Measurements from ENCODE around the gene TMEM120B. TPM values are rescaled to one million over a fixed set of nuclear protein-coding genes. Genes with fewer than 3 reads are reported as not detected.
"Not testable (repeated sequence)": the region's sequence is repeated elsewhere in the genome, so short reads cannot be mapped to it uniquely, and the experiment has no call there.

Gene TMEM120B
- total RNA-seq, 1 experiment from 2014 or later: 18.5 TPM

- H3K27ac ChIP-seq (ENCODE audit: low read length): no peak overlapping the region
- no peaks in the 10 kb centered on the region for H4K20me1 ChIP-seq (ENCODE audit: low read length)
- no peaks in the 10 kb centered on the region for H3K4me1 ChIP-seq (ENCODE audit: insufficient read depth, low read length)
- no peaks in the 10 kb centered on the region for H3F3A ChIP-seq (ENCODE audit: low read length, unreplicated experiment)
- no peak overlapping the region for H3K4me2 ChIP-seq (ENCODE audit: low read length)
- TF ChIP-seq EZH2phosphoT487 (IDR thresholded peaks at IDR 0.05; ENCODE audit: borderline replicate concordance, low read length) (no peak), CTCF (conservative IDR thresholded peaks at IDR 0.05; ENCODE audit: low read depth, low read length) (no peak), EZH2 (IDR thresholded peaks at IDR 0.05; ENCODE audit: low read length, unreplicated experiment) (no peak)
- H2AFZ ChIP-seq (ENCODE audit: low read length): no peak overlapping the region
- H3K9me2 ChIP-seq (replicated peaks; ENCODE audit: low read length): no peaks in the 10 kb centered on the region
- no peak for ATAC-seq
- no peak overlapping the region for H3K9ac ChIP-seq (ENCODE audit: low read length)
- H3K27me3 ChIP-seq (ENCODE audit: low read length): no peaks in the 10 kb centered on the region
- H3K79me2 ChIP-seq (ENCODE audit: low read length): no peaks in the 10 kb centered on the region
- no peaks in the 10 kb centered on the region for H3K9me3 ChIP-seq (ENCODE audit: low read length)
- no peaks in the 10 kb centered on the region for H3K36me3 ChIP-seq (ENCODE audit: low read depth, low read length)
- intact Hi-C loops (cut with micrococcal nuclease): no loop called here
- CTCF ChIA-PET: no interaction called here
- DNase-seq: no peak
- POLR2A ChIA-PET (ENCODE audit: unreplicated experiment): no interaction called here
- no peak overlapping the region for H3K4me3 ChIP-seq (ENCODE audit: low read length)
- no TSS peak for BruUV-seq (replicated peaks)
These were observed 25.8 kb downstream of the TMEM120B start for GRCh38 chr12:121738340-121738858.

GRCh38 chr12:121740847-121741246, 28.3 kb downstream of the TMEM120B start:
- DNase-seq: no peak
- Histone ChIP-seq H3K4me2 (ENCODE audit: low read length) (no peak overlapping the region), H3F3A (ENCODE audit: low read length, unreplicated experiment) (no peaks in the 10 kb centered on the region), H4K20me1 (ENCODE audit: low read length) (no peaks in the 10 kb centered on the region), H3K79me2 (ENCODE audit: low read length) (no peaks in the 10 kb centered on the region), H2AFZ (ENCODE audit: low read length) (no peak overlapping the region), H3K9ac (ENCODE audit: low read length) (no peak overlapping the region), H3K4me1 (ENCODE audit: insufficient read depth, low read length) (no peaks in the 10 kb centered on the region), H3K9me2 (replicated peaks; ENCODE audit: low read length) (no peaks in the 10 kb centered on the region), H3K27ac (ENCODE audit: low read length) (no peak overlapping the region), H3K4me3 (ENCODE audit: low read length) (no peak overlapping the region), H3K27me3 (ENCODE audit: low read length) (no peaks in the 10 kb centered on the region), H3K36me3 (ENCODE audit: low read depth, low read length) (peaks cover 6% of the 10 kb centered on the region; the same call in 1 of the 2 replicates), H3K9me3 (ENCODE audit: low read length) (no peaks in the 10 kb centered on the region)
- intact Hi-C loops (cut with micrococcal nuclease): no loop called here
- BruUV-seq (replicated peaks): no TSS peak
- no peak for TF ChIP-seq EZH2phosphoT487 (IDR thresholded peaks at IDR 0.05; ENCODE audit: borderline replicate concordance, low read length)
- ChIA-PET CTCF (no interaction called here), POLR2A (ENCODE audit: unreplicated experiment) (no interaction called here)
- ATAC-seq: no peak

GRCh38 chr12:121741743-121742142, 29.2 kb downstream of the TMEM120B start:
- 0 out of 2 replicates have a peak, but pooled peaks have one; percentile 20 for ATAC-seq
- intact Hi-C loops (cut with micrococcal nuclease): no loop called here
- no peaks in the 10 kb centered on the region for H3K9me3 ChIP-seq (ENCODE audit: low read length)
- H3K36me3 ChIP-seq (ENCODE audit: low read depth, low read length): peaks cover 6% of the 10 kb centered on the region; the same call in 1 of the 2 replicates
- H3K4me3 ChIP-seq (ENCODE audit: low read length): no peak overlapping the region
- no peaks in the 10 kb centered on the region for H3K4me1 ChIP-seq (ENCODE audit: insufficient read depth, low read length)
- no peaks in the 10 kb centered on the region for H3K79me2 ChIP-seq (ENCODE audit: low read length)
- no peaks in the 10 kb centered on the region for H3F3A ChIP-seq (ENCODE audit: low read length, unreplicated experiment)
- H3K4me2 ChIP-seq (ENCODE audit: low read length): no peak overlapping the region
- no peak overlapping the region for H3K27ac ChIP-seq (ENCODE audit: low read length)
- H3K27me3 ChIP-seq (ENCODE audit: low read length): no peaks in the 10 kb centered on the region
- no peaks in the 10 kb centered on the region for H3K9me2 ChIP-seq (replicated peaks; ENCODE audit: low read length)
- CTCF ChIA-PET: no interaction called here
- TF ChIP-seq EZH2 (IDR thresholded peaks at IDR 0.05; ENCODE audit: low read length, unreplicated experiment): no peak
- TF ChIP-seq CTCF (conservative IDR thresholded peaks at IDR 0.05; ENCODE audit: low read depth, low read length): no peak
- no peak for TF ChIP-seq EZH2phosphoT487 (IDR thresholded peaks at IDR 0.05; ENCODE audit: borderline replicate concordance, low read length)
- no peak for DNase-seq
- no TSS peak for BruUV-seq (replicated peaks)
- H4K20me1 ChIP-seq (ENCODE audit: low read length): no peaks in the 10 kb centered on the region
- POLR2A ChIA-PET (ENCODE audit: unreplicated experiment): no interaction called here
- no peak overlapping the region for H2AFZ ChIP-seq (ENCODE audit: low read length)
- no peak overlapping the region for H3K9ac ChIP-seq (ENCODE audit: low read length)

GRCh38 chr12:121745545-121745944, 33.0 kb downstream of the TMEM120B start:
- H3K9ac ChIP-seq (ENCODE audit: low read length); H4K20me1 ChIP-seq (ENCODE audit: low read length); H3K9me2 ChIP-seq (replicated peaks; ENCODE audit: low read length); H3K4me3 ChIP-seq (ENCODE audit: low read length); H2AFZ ChIP-seq (ENCODE audit: low read length); H3K4me1 ChIP-seq (ENCODE audit: insufficient read depth, low read length); H3K4me2 ChIP-seq (ENCODE audit: low read length); DNase-seq; ATAC-seq; BruUV-seq (replicated peaks); H3K79me2 ChIP-seq (ENCODE audit: low read length); H3F3A ChIP-seq (ENCODE audit: low read length, unreplicated experiment); H3K36me3 ChIP-seq (ENCODE audit: low read depth, low read length); intact Hi-C loops (cut with micrococcal nuclease); H3K27ac ChIP-seq (ENCODE audit: low read length); POLR2A ChIA-PET (ENCODE audit: unreplicated experiment); CTCF ChIA-PET; H3K9me3 ChIP-seq (ENCODE audit: low read length); H3K27me3 ChIP-seq (ENCODE audit: low read length): not testable (repeated sequence)
